Fibroblast of peridontal ligament (primary cell): Measurements from ENCODE around the gene GAB2.

Source experiments
- DNase-seq: peaks from one replicate; pipeline ENCODE4 v3.0.0-alpha.2; 2010; ENCODE audit errors: extremely low read depth

GAB2 gene

GRCh38 chr11:78428266-78428636, 10.6 kb upstream of the GAB2 start:
- DNase-seq: no peak

- DNase-seq: no peak
Measured at GRCh38 chr11:78427615-78428265, 10.1 kb upstream of the GAB2 start.

- DNase-seq: no peak
Measured at GRCh38 chr11:78426845-78427244, 9.2 kb upstream of the GAB2 start.

- DNase-seq: no peak
Measured at GRCh38 chr11:78425399-78426070, 7.9 kb upstream of the GAB2 start.

GRCh38 chr11:78424334-78425270, 7.0 kb upstream of the GAB2 start:
- peak; percentile 84 for DNase-seq

- DNase-seq: no peak
Measured at GRCh38 chr11:78423241-78423640, 5.6 kb upstream of the GAB2 start.

GRCh38 chr11:78420796-78421209, 3.2 kb upstream of the GAB2 start:
- peak; percentile 35 for DNase-seq

GRCh38 chr11:78420255-78420764, 2.7 kb upstream of the GAB2 start:
- peak; percentile 91 for DNase-seq

- peak; percentile 99 for DNase-seq
Measured at GRCh38 chr11:78419327-78419726, 1.7 kb upstream of the GAB2 start.

GRCh38 chr11:78418584-78419211, 1.1 kb upstream of the GAB2 start:
- DNase-seq: peak; percentile 16

- DNase-seq: peak; percentile 48
Measured at GRCh38 chr11:78417888-78418583, 416 bp upstream of the GAB2 start.

- DNase-seq: peak; percentile 73
Measured at GRCh38 chr11:78416285-78417174, 1.1 kb downstream of the GAB2 start.

- DNase-seq: no peak
Measured at GRCh38 chr11:78415338-78415737, 2.3 kb downstream of the GAB2 start.

GRCh38 chr11:78414321-78415051, 3.1 kb downstream of the GAB2 start:
- DNase-seq: peak; percentile 59

GRCh38 chr11:78408619-78409018, 9.0 kb downstream of the GAB2 start:
- DNase-seq: no peak

- no peak for DNase-seq
Measured at GRCh38 chr11:78406568-78407196, 10.9 kb downstream of the GAB2 start.

- no peak for DNase-seq
Measured at GRCh38 chr11:78405805-78406204, 11.8 kb downstream of the GAB2 start.

- DNase-seq: no peak
Measured at GRCh38 chr11:78403781-78404180, 13.8 kb downstream of the GAB2 start.

- DNase-seq: no peak
Measured at GRCh38 chr11:78402847-78403246, 14.8 kb downstream of the GAB2 start.
